Neural progenitor cell (in vitro differentiated cells): Measurements from ENCODE around the gene MLST8. TPM values are rescaled to one million over a fixed set of nuclear protein-coding genes. Genes with fewer than 3 reads are reported as not detected.

Experiments
- DNase-seq: peaks from one replicate; pipeline ENCODE4 v3.0.0-alpha.2; 2016; ENCODE audit warnings: low spot score
- H2AFZ ChIP-seq: fragments of 200-600 bp; sonication (generic); replicated peaks from 2 replicates; pipeline ENCODE4 v1.6.1; 2016; ENCODE audit warnings: antibody characterized with exemption
- H3F3A ChIP-seq: fragments of 200-600 bp; sonication (generic); 2 replicates; pipeline ENCODE4 v1.6.1; 2016; ENCODE audit warnings: antibody characterized with exemption, low read depth
- H3K27ac ChIP-seq: fragments of 200-600 bp; sonication (generic); 2 replicates; pipeline ENCODE4 v1.5.1; 2016; ENCODE audit warnings: mild to moderate bottlenecking
- H3K27me3 ChIP-seq: fragments of 200-600 bp; sonication (generic); 2 replicates; pipeline ENCODE4 v1.6.1; 2016; ENCODE audit warnings: mild to moderate bottlenecking, moderate library complexity
- H3K36me3 ChIP-seq: fragments of 200-600 bp; sonication (generic); 2 replicates; pipeline ENCODE4 v1.5.1; 2016
- H3K4me1 ChIP-seq: fragments of 200-600 bp; sonication (generic); 2 replicates; pipeline ENCODE4 v1.6.1; 2016; ENCODE audit warnings: mixed run types
- H3K4me2 ChIP-seq: fragments of 200-600 bp; sonication (generic); 2 replicates; pipeline ENCODE4 v1.6.1; 2016
- H3K4me3 ChIP-seq: fragments of 200-600 bp; sonication (generic); 2 replicates; pipeline ENCODE4 v1.5.1; 2016
- H3K79me2 ChIP-seq: fragments of 200-600 bp; sonication (generic); 2 replicates; pipeline ENCODE4 v1.6.1; 2016; ENCODE audit warnings: low read depth
- H3K9ac ChIP-seq: fragments of 200-600 bp; sonication (generic); 2 replicates; pipeline ENCODE4 v1.6.1; 2016
- H3K9me3 ChIP-seq: fragments of 200-600 bp; sonication (generic); 2 replicates; pipeline ENCODE4 v1.5.1; 2016; ENCODE audit warnings: low read depth
- H4K20me1 ChIP-seq: fragments of 200-600 bp; sonication (generic); 2 replicates; pipeline ENCODE4 v1.6.1; 2016; ENCODE audit warnings: low read depth
- H3K27ac Mint-ChIP-seq: 3 replicates; pipeline ENCODE4 v1.8.0; 2021; ENCODE audit warnings: mixed read lengths
- H3K27me3 Mint-ChIP-seq: 2 replicates; pipeline ENCODE4 v1.8.0; 2022; ENCODE audit warnings: low read depth, mild to moderate bottlenecking, inconsistent platforms, moderate library complexity, mixed read lengths; ENCODE audit not compliant: insufficient read depth
- H3K36me3 Mint-ChIP-seq: 3 replicates; pipeline ENCODE4 v1.8.0; 2021; ENCODE audit warnings: mixed read lengths
- H3K4me1 Mint-ChIP-seq: 3 replicates; pipeline ENCODE4 v1.8.0; 2021; ENCODE audit warnings: mixed read lengths
- H3K4me3 Mint-ChIP-seq: 3 replicates; pipeline ENCODE4 v1.8.0; 2021; ENCODE audit warnings: mild to moderate bottlenecking, moderate library complexity, mixed read lengths
- H3K9me3 Mint-ChIP-seq: 3 replicates; pipeline ENCODE4 v1.8.0; 2020; ENCODE audit warnings: mixed read lengths
- EZH2 ChIP-seq: fragments of 200-600 bp; sonication (generic); IDR thresholded peaks from 2 replicates; pipeline ENCODE4 v1.6.1; 2017; ENCODE audit warnings: antibody characterized with exemption, mild to moderate bottlenecking, moderate library complexity
- EZH2phosphoT487 ChIP-seq: fragments of 200-600 bp; sonication (generic); IDR thresholded peaks from 2 replicates; pipeline ENCODE4 v1.6.1; 2017; ENCODE audit warnings: antibody characterized with exemption
- total RNA-seq: library from RNA; depleted of rRNA; stranded (reverse); fragments of >200 nt; gene quantifications from 2 replicates; pipeline ENCODE4 v1.2.3, GENCODE V29; 2015; ENCODE audit warnings: low replicate concordance
- TF ChIP-seq, protein P1 (sequence below): fragments of 200-600 bp; sonication (generic); IDR thresholded peaks from 2 replicates; pipeline ENCODE4 v1.5.1; 2017; ENCODE audit warnings: antibody characterized with exemption, mild to moderate bottlenecking

Gene MLST8
- total RNA-seq, 1 donor from 2014 or later: 24.9 TPM

DNA sequence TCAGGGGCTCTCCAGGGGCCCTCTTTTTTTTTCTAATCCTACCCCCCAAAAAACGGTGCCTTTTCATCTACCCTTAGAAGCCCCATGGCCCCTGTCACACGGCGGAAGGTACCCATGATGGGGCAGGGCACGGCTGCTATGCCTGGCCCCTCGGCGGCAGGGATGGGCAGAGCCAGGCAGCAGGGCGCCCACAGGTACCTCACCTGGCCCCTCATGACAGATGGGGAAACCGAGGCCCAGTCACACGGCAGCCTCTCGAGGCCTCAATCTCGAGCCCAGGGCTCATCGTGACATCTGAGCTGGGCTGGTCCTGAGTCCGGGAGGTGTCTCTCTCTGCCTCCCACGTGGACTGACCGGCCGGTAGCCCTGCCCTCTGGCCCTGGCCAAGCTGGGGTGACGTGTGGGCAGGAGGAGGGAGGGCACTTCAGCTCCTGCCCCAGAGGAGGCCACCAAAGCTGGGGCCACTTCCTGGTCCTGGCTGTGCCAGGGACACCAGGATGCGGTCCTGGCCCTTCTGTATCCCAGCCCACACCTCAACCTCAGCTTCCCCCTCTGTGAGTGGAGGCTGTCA, 38.1 kb upstream of the MLST8 start:
- no peaks in the 10 kb centered on the region for H3K9me3 Mint-ChIP-seq
- peaks cover 11% of the 10 kb centered on the region for H4K20me1 ChIP-seq
- H3K4me3 Mint-ChIP-seq: no peak overlapping the region
- peaks cover 5% of the 10 kb centered on the region for H3F3A ChIP-seq
- no peak for DNase-seq
- H3K4me2 ChIP-seq: no peak overlapping the region
- no peaks in the 10 kb centered on the region for H3K4me1 Mint-ChIP-seq
- H3K36me3 Mint-ChIP-seq: peaks cover 4% of the 10 kb centered on the region
- H3K9ac ChIP-seq: no peak overlapping the region
- peaks cover 2% of the 10 kb centered on the region for H3K27me3 Mint-ChIP-seq
- H3K4me1 ChIP-seq: no peaks in the 10 kb centered on the region
- no peaks in the 10 kb centered on the region for H3K9me3 ChIP-seq
- no peak overlapping the region for H2AFZ ChIP-seq
- H3K36me3 ChIP-seq: no peaks in the 10 kb centered on the region
- H3K4me3 ChIP-seq: no peak overlapping the region
- H3K27ac ChIP-seq: no peak overlapping the region
- no peak overlapping the region for H3K27ac Mint-ChIP-seq
- TF ChIP-seq EZH2phosphoT487 (no peak), EZH2 (no peak)
- TF ChIP-seq, protein P1, sequence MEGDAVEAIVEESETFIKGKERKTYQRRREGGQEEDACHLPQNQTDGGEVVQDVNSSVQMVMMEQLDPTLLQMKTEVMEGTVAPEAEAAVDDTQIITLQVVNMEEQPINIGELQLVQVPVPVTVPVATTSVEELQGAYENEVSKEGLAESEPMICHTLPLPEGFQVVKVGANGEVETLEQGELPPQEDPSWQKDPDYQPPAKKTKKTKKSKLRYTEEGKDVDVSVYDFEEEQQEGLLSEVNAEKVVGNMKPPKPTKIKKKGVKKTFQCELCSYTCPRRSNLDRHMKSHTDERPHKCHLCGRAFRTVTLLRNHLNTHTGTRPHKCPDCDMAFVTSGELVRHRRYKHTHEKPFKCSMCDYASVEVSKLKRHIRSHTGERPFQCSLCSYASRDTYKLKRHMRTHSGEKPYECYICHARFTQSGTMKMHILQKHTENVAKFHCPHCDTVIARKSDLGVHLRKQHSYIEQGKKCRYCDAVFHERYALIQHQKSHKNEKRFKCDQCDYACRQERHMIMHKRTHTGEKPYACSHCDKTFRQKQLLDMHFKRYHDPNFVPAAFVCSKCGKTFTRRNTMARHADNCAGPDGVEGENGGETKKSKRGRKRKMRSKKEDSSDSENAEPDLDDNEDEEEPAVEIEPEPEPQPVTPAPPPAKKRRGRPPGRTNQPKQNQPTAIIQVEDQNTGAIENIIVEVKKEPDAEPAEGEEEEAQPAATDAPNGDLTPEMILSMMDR: no peak
- no peaks in the 10 kb centered on the region for H3K27me3 ChIP-seq
- H3K79me2 ChIP-seq: peaks cover 22% of the 10 kb centered on the region

DNA sequence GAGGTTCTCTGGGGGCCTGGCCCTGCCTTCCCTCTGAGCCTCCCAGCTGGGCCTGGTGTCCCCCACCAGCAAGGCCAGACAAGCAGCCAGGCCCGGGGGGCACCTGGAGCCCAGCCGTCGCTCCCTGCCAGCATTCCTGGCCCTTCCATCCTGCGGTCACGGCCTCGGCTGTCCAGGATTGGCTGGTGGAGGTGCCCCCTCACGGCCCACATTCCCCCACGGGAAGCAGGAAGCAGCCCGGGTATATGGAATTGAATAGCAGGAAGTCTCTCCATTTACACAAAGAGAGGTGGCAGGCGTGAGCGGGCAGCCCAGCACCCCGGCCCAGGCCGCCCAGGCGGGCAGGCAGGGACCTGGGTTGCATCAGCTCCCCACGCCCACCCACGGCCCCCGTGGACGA, 35.2 kb upstream of the MLST8 start:
- Mint-ChIP-seq H3K27me3 (no peaks in the 10 kb centered on the region), H3K4me3 (no peak overlapping the region), H3K9me3 (no peaks in the 10 kb centered on the region), H3K27ac (no peak overlapping the region), H3K4me1 (no peaks in the 10 kb centered on the region), H3K36me3 (peaks cover 4% of the 10 kb centered on the region)
- no peak for DNase-seq
- TF ChIP-seq EZH2phosphoT487 (no peak), EZH2 (no peak)
- TF ChIP-seq, protein P1: no peak
- Histone ChIP-seq H4K20me1 (no peaks in the 10 kb centered on the region), H3K36me3 (no peaks in the 10 kb centered on the region), H3K27me3 (no peaks in the 10 kb centered on the region), H3F3A (no peaks in the 10 kb centered on the region), H3K4me2 (no peak overlapping the region), H3K27ac (no peak overlapping the region), H3K4me3 (no peak overlapping the region), H3K79me2 (no peaks in the 10 kb centered on the region), H3K4me1 (no peaks in the 10 kb centered on the region), H3K9me3 (no peaks in the 10 kb centered on the region), H2AFZ (no peak overlapping the region), H3K9ac (no peak overlapping the region)

DNA sequence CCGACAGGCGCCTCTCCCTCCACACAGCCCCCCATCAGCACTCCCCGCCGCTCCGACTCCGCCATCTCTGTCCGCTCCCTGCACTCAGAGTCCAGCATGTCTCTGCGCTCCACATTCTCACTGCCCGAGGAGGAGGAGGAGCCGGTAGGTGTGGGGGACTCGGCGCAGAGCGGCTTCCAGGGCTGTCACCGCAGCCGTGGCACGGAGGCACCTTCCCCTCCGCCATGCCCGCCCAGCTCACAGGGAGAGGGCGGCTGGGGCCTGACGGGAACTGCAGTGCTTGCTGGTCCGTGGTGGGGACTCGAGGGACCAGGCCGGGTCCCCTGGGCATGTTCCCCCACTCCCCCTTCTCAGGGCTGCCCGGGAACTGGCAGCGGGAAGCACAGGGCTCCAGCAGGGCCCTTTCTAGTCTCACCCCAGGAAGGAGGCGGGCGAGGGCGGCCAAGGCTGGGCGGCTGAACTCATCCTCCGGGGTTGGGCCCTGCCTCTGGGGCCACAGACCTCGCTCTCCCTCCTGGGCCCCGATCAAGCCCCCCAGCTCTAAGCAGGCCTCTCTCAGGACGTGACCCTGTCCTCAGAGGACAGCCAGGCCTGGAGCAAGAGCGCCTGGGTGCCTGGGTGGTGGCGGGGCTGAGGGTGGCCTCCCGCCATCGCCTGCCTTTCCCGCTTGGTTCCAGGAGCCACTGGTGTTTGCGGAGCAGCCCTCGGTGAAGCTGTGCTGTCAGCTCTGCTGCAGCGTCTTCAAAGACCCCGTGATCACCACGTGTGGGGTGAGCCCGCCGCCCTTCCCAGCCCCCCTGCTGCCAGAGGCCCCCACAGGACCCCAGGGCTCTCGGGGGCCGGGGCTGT, 34.4 kb upstream of the MLST8 start:
- Histone ChIP-seq H3K9ac (no peak overlapping the region), H3K9me3 (no peaks in the 10 kb centered on the region), H3K27me3 (no peaks in the 10 kb centered on the region), H3K79me2 (no peaks in the 10 kb centered on the region), H3K4me3 (no peak overlapping the region), H3F3A (no peaks in the 10 kb centered on the region), H3K4me2 (no peak overlapping the region), H2AFZ (no peak overlapping the region), H3K4me1 (no peaks in the 10 kb centered on the region), H4K20me1 (no peaks in the 10 kb centered on the region), H3K27ac (no peak overlapping the region), H3K36me3 (no peaks in the 10 kb centered on the region)
- Mint-ChIP-seq H3K27me3 (no peaks in the 10 kb centered on the region), H3K27ac (no peak overlapping the region), H3K36me3 (peaks cover 2% of the 10 kb centered on the region), H3K4me3 (no peak overlapping the region), H3K4me1 (no peaks in the 10 kb centered on the region), H3K9me3 (no peaks in the 10 kb centered on the region)
- TF ChIP-seq EZH2 (no peak), EZH2phosphoT487 (no peak)
- TF ChIP-seq, protein P1: no peak
- no peak for DNase-seq
